HEK293T (cell line): Measurements from ENCODE around the gene ATAD3C.
"Not testable (repeated sequence)": the region's sequence is repeated elsewhere in the genome, so short reads cannot be mapped to it uniquely, and the experiment has no call there.

Source experiments
- CTCF ChIA-PET: fragments of 350-600 bp; formaldehyde crosslinking; extraction: SDS; loops from one replicate; lab custom pipeline; 2021; ENCODE audit warnings: antibody characterized with exemption, inconsistent platforms; lab: Yijun Ruan, JAX
- POLR2A ChIA-PET: fragments of 350-600 bp; formaldehyde crosslinking; extraction: SDS; loops from one replicate; lab custom pipeline; 2020; ENCODE audit warnings: antibody characterized with exemption, inconsistent platforms; lab: Yijun Ruan, JAX
- DNase-seq: peaks from one replicate; pipeline ENCODE4 v3.0.0; 2012; ENCODE audit warnings: mixed read lengths; ENCODE audit errors: extremely low spot score
- ARNT ChIP-seq: fragments of 450-650 bp; IDR thresholded peaks from 2 replicates; pipeline ENCODE4 v1.6.1; 2017; ENCODE audit warnings: mild to moderate bottlenecking
- BHLHE40 ChIP-seq: fragments of 450-650 bp; IDR thresholded peaks from 2 replicates; pipeline ENCODE4 v1.6.1; 2016; ENCODE audit warnings: mild to moderate bottlenecking, moderate library complexity, borderline replicate concordance
- CTBP1 ChIP-seq: fragments of 450-650 bp; IDR thresholded peaks from 2 replicates; pipeline ENCODE4 v1.6.1; 2016; ENCODE audit warnings: borderline replicate concordance
- ELF4 ChIP-seq: fragments of 450-650 bp; IDR thresholded peaks from 2 replicates; pipeline ENCODE4 v1.6.1; 2017; ENCODE audit warnings: antibody characterized with exemption
- FOXA1 ChIP-seq: fragments of 450-650 bp; IDR thresholded peaks from 2 replicates; pipeline ENCODE4 v1.6.1; 2016; ENCODE audit warnings: mild to moderate bottlenecking
- FOXK2 ChIP-seq: fragments of 450-650 bp; IDR thresholded peaks from 2 replicates; pipeline ENCODE4 v1.6.1; 2016; ENCODE audit warnings: mild to moderate bottlenecking
- FOXM1 ChIP-seq: fragments of 450-650 bp; IDR thresholded peaks from 2 replicates; pipeline ENCODE4 v1.6.1; 2017; ENCODE audit warnings: mild to moderate bottlenecking, borderline replicate concordance
- HDGF ChIP-seq: fragments of 450-650 bp; IDR thresholded peaks from 2 replicates; pipeline ENCODE4 v1.6.1; 2017; ENCODE audit warnings: antibody characterized with exemption, borderline replicate concordance
- L3MBTL2 ChIP-seq: fragments of 450-650 bp; conservative IDR thresholded peaks from 2 replicates; pipeline ENCODE4 v1.6.1; 2016; ENCODE audit warnings: mild to moderate bottlenecking
- LEF1 ChIP-seq: fragments of 450-650 bp; IDR thresholded peaks from 2 replicates; pipeline ENCODE4 v1.6.1; 2017; ENCODE audit warnings: mild to moderate bottlenecking, borderline replicate concordance
- NFRKB ChIP-seq: fragments of 450-650 bp; IDR thresholded peaks from 2 replicates; pipeline ENCODE4 v1.6.1; 2016; ENCODE audit warnings: mild to moderate bottlenecking, moderate library complexity
- PKNOX1 ChIP-seq: fragments of 450-650 bp; IDR thresholded peaks from 2 replicates; pipeline ENCODE4 v1.6.1; 2016
- SP1 ChIP-seq: fragments of 450-650 bp; IDR thresholded peaks from 2 replicates; pipeline ENCODE4 v1.6.1; 2017
- SUZ12 ChIP-seq: fragments of 450-650 bp; IDR thresholded peaks from 2 replicates; pipeline ENCODE4 v1.6.1; 2016; ENCODE audit warnings: mild to moderate bottlenecking
- TARDBP ChIP-seq: fragments of 450-650 bp; IDR thresholded peaks from 2 replicates; pipeline ENCODE4 v1.6.1; 2016
- ZNF384 ChIP-seq: fragments of 450-650 bp; IDR thresholded peaks from 2 replicates; pipeline ENCODE4 v1.6.1; 2016

ATAD3C gene

GRCh38 chr1:1455366-1455884, 5.9 kb downstream of the ATAD3C start:
- TF ChIP-seq ELF4: no peak
- TF ChIP-seq L3MBTL2: no peak
- TF ChIP-seq FOXM1: no peak
- no peak for TF ChIP-seq FOXA1
- TF ChIP-seq HDGF: no peak
- TF ChIP-seq PKNOX1: no peak
- TF ChIP-seq TARDBP: no peak
- TF ChIP-seq LEF1: no peak
- TF ChIP-seq BHLHE40: no peak
- TF ChIP-seq NFRKB: no peak
- no peak for TF ChIP-seq FOXK2
- no peak for TF ChIP-seq ZNF384
- TF ChIP-seq SUZ12: no peak
- TF ChIP-seq CTBP1: no peak
- no peak for TF ChIP-seq ARNT
- TF ChIP-seq SP1: no peak
- CTCF ChIA-PET: no interaction called here
- POLR2A ChIA-PET: no interaction called here
- no peak for DNase-seq

GRCh38 chr1:1455934-1456333, 6.4 kb downstream of the ATAD3C start:
- CTCF ChIA-PET, POLR2A ChIA-PET, DNase-seq: not testable (repeated sequence)

GRCh38 chr1:1456683-1457255, 7.3 kb downstream of the ATAD3C start:
- POLR2A ChIA-PET, DNase-seq, CTCF ChIA-PET: not testable (repeated sequence)

GRCh38 chr1:1459156-1459555, 9.7 kb downstream of the ATAD3C start:
- CTCF ChIA-PET, POLR2A ChIA-PET, DNase-seq: not testable (repeated sequence)

GRCh38 chr1:1459711-1460110, 10.2 kb downstream of the ATAD3C start:
- DNase-seq, CTCF ChIA-PET, POLR2A ChIA-PET: not testable (repeated sequence)

- POLR2A ChIA-PET: no interaction called here
- DNase-seq: no peak
- CTCF ChIA-PET: no interaction called here
- TF ChIP-seq FOXM1: no peak
- no peak for TF ChIP-seq NFRKB
- no peak for TF ChIP-seq ARNT
- no peak for TF ChIP-seq ZNF384
- no peak for TF ChIP-seq SUZ12
- no peak for TF ChIP-seq CTBP1
- TF ChIP-seq FOXA1: no peak
- TF ChIP-seq HDGF: no peak
- no peak for TF ChIP-seq SP1
- no peak for TF ChIP-seq PKNOX1
- TF ChIP-seq LEF1: no peak
- no peak for TF ChIP-seq BHLHE40
- TF ChIP-seq FOXK2: no peak
- no peak for TF ChIP-seq TARDBP
- no peak for TF ChIP-seq L3MBTL2
- no peak for TF ChIP-seq ELF4
Measured at GRCh38 chr1:1460540-1461130, 11.1 kb downstream of the ATAD3C start.

- no peak for DNase-seq
Measured at GRCh38 chr1:1461721-1462317, 12.3 kb downstream of the ATAD3C start.

GRCh38 chr1:1462318-1462966, 13.0 kb downstream of the ATAD3C start:
- no peak for DNase-seq
- POLR2A ChIA-PET: no interaction called here
- TF ChIP-seq HDGF: no peak
- no peak for TF ChIP-seq SUZ12
- TF ChIP-seq CTBP1: no peak
- TF ChIP-seq L3MBTL2: no peak
- no peak for TF ChIP-seq SP1
- no peak for TF ChIP-seq FOXM1
- TF ChIP-seq LEF1: no peak
- no peak for TF ChIP-seq BHLHE40
- TF ChIP-seq FOXK2: no peak
- no peak for TF ChIP-seq ELF4
- no peak for TF ChIP-seq PKNOX1
- no peak for TF ChIP-seq ARNT
- TF ChIP-seq ZNF384: no peak
- no peak for TF ChIP-seq TARDBP
- TF ChIP-seq NFRKB: no peak
- TF ChIP-seq FOXA1: no peak
- CTCF ChIA-PET: no interaction called here

More at GRCh38 chr1:1461721-1462317, 12.3 kb downstream of the ATAD3C start:
- no peak for TF ChIP-seq SUZ12
- no peak for TF ChIP-seq L3MBTL2
- TF ChIP-seq ZNF384: no peak
- ChIA-PET POLR2A (no interaction called here), CTCF (no interaction called here)
